ENCODE results near the gene TRAF3IP3.

Gene TRAF3IP3

GRCh38 chr1:209822706-209823105 is 66.9 kb downstream of the TRAF3IP3 start:
- Histone ChIP-seq H3K36me3 (ENCODE audit: control insufficient read depth, insufficient read depth, low read length) (no peaks in the 10 kb centered on the region), H3K27me3 (ENCODE audit: control insufficient read depth, insufficient read depth, low read length) (peaks cover 14% of the 10 kb centered on the region), H3K4me3 (ENCODE audit: low read depth, low read length) (no peak overlapping the region), H3K9me3 (ENCODE audit: control insufficient read depth, insufficient read depth, low read length) (no peaks in the 10 kb centered on the region), H3K4me1 (ENCODE audit: control insufficient read depth, insufficient read depth, low read length) (no peaks in the 10 kb centered on the region), H3K9ac (ENCODE audit: low read depth, low read length) (no peak overlapping the region)

- Histone ChIP-seq H3K4me3 (ENCODE audit: low read depth, low read length) (no peak overlapping the region), H3K36me3 (ENCODE audit: control insufficient read depth, insufficient read depth, low read length) (no peaks in the 10 kb centered on the region), H3K9ac (ENCODE audit: low read depth, low read length) (no peak overlapping the region), H3K9me3 (ENCODE audit: control insufficient read depth, insufficient read depth, low read length) (no peaks in the 10 kb centered on the region), H3K27me3 (ENCODE audit: control insufficient read depth, insufficient read depth, low read length) (peaks cover 14% of the 10 kb centered on the region), H3K4me1 (ENCODE audit: control insufficient read depth, insufficient read depth, low read length) (no peaks in the 10 kb centered on the region)
Measured at GRCh38 chr1:209823143-209824041, 67.5 kb downstream of the TRAF3IP3 start.

GRCh38 chr1:209825591-209826434 is 70.0 kb downstream of the TRAF3IP3 start:
- H3K9ac ChIP-seq (ENCODE audit: low read depth, low read length) = no peak overlapping the region
- H3K9me3 ChIP-seq (ENCODE audit: control insufficient read depth, insufficient read depth, low read length) = no peaks in the 10 kb centered on the region
- H3K36me3 ChIP-seq (ENCODE audit: control insufficient read depth, insufficient read depth, low read length) = no peaks in the 10 kb centered on the region
- H3K4me1 ChIP-seq (ENCODE audit: control insufficient read depth, insufficient read depth, low read length) = peaks cover 3% of the 10 kb centered on the region
- H3K4me3 ChIP-seq (ENCODE audit: low read depth, low read length) = no peak overlapping the region
- H3K27me3 ChIP-seq (ENCODE audit: control insufficient read depth, insufficient read depth, low read length) = peaks cover 5% of the 10 kb centered on the region

- Histone ChIP-seq H3K4me3 (ENCODE audit: low read depth, low read length) (peak within 1 kb of the TSS; percentile 99), H3K9ac (ENCODE audit: low read depth, low read length) (peak within 1 kb of the TSS; percentile 86), H3K9me3 (ENCODE audit: control insufficient read depth, insufficient read depth, low read length) (no peaks in the 10 kb centered on the region), H3K27me3 (ENCODE audit: control insufficient read depth, insufficient read depth, low read length) (peaks cover 3% of the 10 kb centered on the region), H3K36me3 (ENCODE audit: control insufficient read depth, insufficient read depth, low read length) (peaks cover 4% of the 10 kb centered on the region), H3K4me1 (ENCODE audit: control insufficient read depth, insufficient read depth, low read length) (peaks cover 3% of the 10 kb centered on the region)
Measured at GRCh38 chr1:209827384-209828262, 71.8 kb downstream of the TRAF3IP3 start, which contains the start of gene UTP25. Gene UTP25, plus strand, starts transcription at chr1:209827972. Its CDS starts 92 bp downstream, at chr1:209828064.

- Histone ChIP-seq H3K27me3 (ENCODE audit: control insufficient read depth, insufficient read depth, low read length) (no peaks in the 10 kb centered on the region), H3K36me3 (ENCODE audit: control insufficient read depth, insufficient read depth, low read length) (peaks cover 16% of the 10 kb centered on the region), H3K4me3 (ENCODE audit: low read depth, low read length) (no peak overlapping the region), H3K9me3 (ENCODE audit: control insufficient read depth, insufficient read depth, low read length) (no peaks in the 10 kb centered on the region), H3K4me1 (ENCODE audit: control insufficient read depth, insufficient read depth, low read length) (peaks cover 3% of the 10 kb centered on the region), H3K9ac (ENCODE audit: low read depth, low read length) (no peak overlapping the region)
Measured at GRCh38 chr1:209829716-209830115, 73.9 kb downstream of the TRAF3IP3 start.

- Histone ChIP-seq H3K9me3 (ENCODE audit: control insufficient read depth, insufficient read depth, low read length) (no peaks in the 10 kb centered on the region), H3K4me1 (ENCODE audit: control insufficient read depth, insufficient read depth, low read length) (peaks cover 3% of the 10 kb centered on the region), H3K27me3 (ENCODE audit: control insufficient read depth, insufficient read depth, low read length) (no peaks in the 10 kb centered on the region), H3K4me3 (ENCODE audit: low read depth, low read length) (no peak overlapping the region), H3K9ac (ENCODE audit: low read depth, low read length) (no peak overlapping the region), H3K36me3 (ENCODE audit: control insufficient read depth, insufficient read depth, low read length) (peaks cover 21% of the 10 kb centered on the region)
Measured at GRCh38 chr1:209830722-209831121, 74.9 kb downstream of the TRAF3IP3 start.

GRCh38 chr1:209831615-209832014 is 75.8 kb downstream of the TRAF3IP3 start:
- no peak overlapping the region for H3K9ac ChIP-seq (ENCODE audit: low read depth, low read length)
- H3K9me3 ChIP-seq (ENCODE audit: control insufficient read depth, insufficient read depth, low read length) = no peaks in the 10 kb centered on the region
- no peaks in the 10 kb centered on the region for H3K27me3 ChIP-seq (ENCODE audit: control insufficient read depth, insufficient read depth, low read length)
- no peak overlapping the region for H3K4me3 ChIP-seq (ENCODE audit: low read depth, low read length)
- H3K36me3 ChIP-seq (ENCODE audit: control insufficient read depth, insufficient read depth, low read length) = peaks cover 24% of the 10 kb centered on the region
- peaks cover 3% of the 10 kb centered on the region for H3K4me1 ChIP-seq (ENCODE audit: control insufficient read depth, insufficient read depth, low read length)

Measured in iPS-15b (cell line).